ENCODE data around the gene NAALAD2. TPM values are rescaled to one million over a fixed set of nuclear protein-coding genes. Genes with fewer than 3 reads are reported as not detected.

Gene NAALAD2
- total RNA-seq, 1 experiment from 2014 or later, result not detected

DNA sequence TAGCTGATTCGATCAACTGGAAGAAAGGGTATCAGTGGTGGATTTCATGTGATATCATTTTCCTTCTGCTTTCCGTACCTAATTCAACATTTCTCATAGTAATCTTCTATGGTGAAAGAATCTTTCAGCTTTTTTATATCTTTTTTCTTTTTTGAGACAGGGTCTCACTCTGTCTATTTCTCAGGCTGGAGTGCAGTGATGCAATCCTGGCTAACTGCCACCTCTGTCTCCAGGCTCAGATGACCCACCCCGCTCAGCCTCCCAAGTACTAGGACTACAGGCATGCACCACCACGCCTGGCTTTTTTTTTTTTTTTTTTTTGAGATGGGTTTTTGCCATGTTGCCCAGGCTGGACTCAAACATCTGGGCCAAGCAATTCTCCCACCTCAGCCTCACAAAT is 107.0 kb downstream of the NAALAD2 start:
- no peak for DNase-seq (ENCODE audit: low spot score)

Small RNAs within 50 kb of the gene (small RNA-seq; reads per million reads assigned to genes)
- not detected for gene RF00275

Other genes starting within 250 kb of the NAALAD2 start
- not detected in 2 replicates for gene TRIM49D1, start 212.4 kb upstream of the NAALAD2 start, total RNA-seq (2014; rRNA removed; shearing (Covaris generic))
- gene TRIM49D2, start 210.6 kb upstream of the NAALAD2 start, total RNA-seq (2014; rRNA removed; shearing (Covaris generic)), result not detected in 2 replicates
- not detected in 2 replicates for gene TRIM64, start 168.6 kb upstream of the NAALAD2 start, total RNA-seq (2014; rRNA removed; shearing (Covaris generic))
- not detected in 2 replicates for gene TRIM49C, start 103.6 kb upstream of the NAALAD2 start, total RNA-seq (2014; rRNA removed; shearing (Covaris generic))
- gene UBTFL1, start 48.7 kb upstream of the NAALAD2 start, total RNA-seq (2014; rRNA removed; shearing (Covaris generic)), result not detected in 2 replicates
- 18.6 and 25.6 TPM in 2 replicates for gene CHORDC1, start 88.4 kb downstream of the NAALAD2 start, total RNA-seq (2014; rRNA removed; shearing (Covaris generic))